IPS DF 6.9 (cell line): ENCODE data around the gene SNIP1.
"Not testable (repeated sequence)": the region's sequence is repeated elsewhere in the genome, so short reads cannot be mapped to it uniquely, and the experiment has no call there.

ENCODE experiments used
- DNase-seq: peaks from one replicate; pipeline ENCODE4 v3.0.0-alpha.2; 2013; ENCODE audit warnings: low read depth, low spot score
- H3K27ac ChIP-seq: one replicate; pipeline ENCODE4 v1.5.1; 2013; ENCODE audit warnings: low read length, control low read depth
- H3K27me3 ChIP-seq: 2 replicates; pipeline ENCODE4 v1.6.1; 2013; ENCODE audit warnings: mild to moderate bottlenecking, low read length; ENCODE audit not compliant: control insufficient read depth, insufficient read depth
- H3K36me3 ChIP-seq: 2 replicates; pipeline ENCODE4 v1.6.1; 2013; ENCODE audit warnings: low read length; ENCODE audit not compliant: control insufficient read depth, insufficient read depth
- H3K4me1 ChIP-seq: 2 replicates; pipeline ENCODE4 v1.6.1; 2013; ENCODE audit warnings: low read length; ENCODE audit not compliant: control insufficient read depth, insufficient read depth
- H3K4me3 ChIP-seq: 2 replicates; pipeline ENCODE4 v1.5.1; 2013; ENCODE audit warnings: mild to moderate bottlenecking, low read length
- H3K9me3 ChIP-seq: 2 replicates; pipeline ENCODE4 v1.6.1; 2013; ENCODE audit warnings: low read length, inconsistent platforms; ENCODE audit not compliant: control insufficient read depth, insufficient read depth
- WGBS: extraction: QIAGEN DNeasy Blood & Tissue Kit; methylation state at CpG from one replicate; pipeline ENCODE4 v1.1.7; 2013; ENCODE audit warnings: mixed read lengths, missing lambda C conversion rate; ENCODE audit not compliant: insufficient read length, insufficient coverage; 5-methylcytosine and 5-hydroxymethylcytosine counted together

Gene SNIP1

GRCh38 chr1:37533317-37534093 is 20.6 kb downstream of the SNIP1 start:
- Histone ChIP-seq H3K4me1 (no peaks in the 10 kb centered on the region), H3K9me3 (no peaks in the 10 kb centered on the region), H3K4me3 (no peak overlapping the region), H3K27me3 (no peaks in the 10 kb centered on the region), H3K27ac (no peak overlapping the region), H3K36me3 (peaks cover 9% of the 10 kb centered on the region; the same call in 1 of the 2 replicates)
- no CpG with 5 or more reads among the region's 4 CpGs for WGBS
- no peak for DNase-seq

DNA sequence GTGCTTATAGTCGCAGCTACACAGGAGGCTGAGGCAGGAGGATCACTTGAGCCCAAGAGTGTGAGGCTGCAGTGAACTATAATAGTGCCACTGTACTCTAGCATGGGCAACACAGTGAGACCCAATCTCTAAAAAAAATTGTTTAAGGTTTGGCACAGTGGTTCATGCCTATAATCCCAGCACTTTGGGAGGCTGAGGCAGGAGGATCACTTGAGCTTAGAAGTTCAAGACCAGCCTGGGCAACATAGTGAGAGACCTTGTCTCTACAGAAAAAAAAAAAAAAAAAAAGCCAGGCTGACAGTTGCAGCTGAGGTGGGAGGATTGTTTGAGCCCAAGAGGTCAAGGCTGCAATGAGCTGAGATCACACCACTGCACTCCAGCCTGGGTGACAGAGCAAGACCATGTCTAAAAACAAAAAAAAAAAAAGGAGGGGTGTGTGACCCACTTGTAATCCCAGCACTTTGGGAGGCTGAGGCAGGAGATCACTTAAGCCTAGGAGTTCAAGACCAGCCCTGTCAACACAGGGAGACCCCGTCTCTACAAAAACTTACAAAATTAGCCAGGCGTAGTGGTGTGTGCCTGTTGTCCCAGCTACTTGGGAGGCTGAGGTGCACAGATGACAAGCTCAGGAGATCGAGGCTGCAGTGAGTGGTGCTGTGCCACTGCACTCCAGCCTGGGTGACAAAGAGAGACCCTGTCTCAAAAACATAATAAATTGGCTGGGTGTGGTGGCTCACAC is 21.5 kb downstream of the SNIP1 start:
- H3K9me3 ChIP-seq, DNase-seq, H3K36me3 ChIP-seq, H3K27me3 ChIP-seq, H3K27ac ChIP-seq, H3K4me3 ChIP-seq, H3K4me1 ChIP-seq: not testable (repeated sequence)
- no CpG with 5 or more reads among the region's 4 CpGs for WGBS

DNA sequence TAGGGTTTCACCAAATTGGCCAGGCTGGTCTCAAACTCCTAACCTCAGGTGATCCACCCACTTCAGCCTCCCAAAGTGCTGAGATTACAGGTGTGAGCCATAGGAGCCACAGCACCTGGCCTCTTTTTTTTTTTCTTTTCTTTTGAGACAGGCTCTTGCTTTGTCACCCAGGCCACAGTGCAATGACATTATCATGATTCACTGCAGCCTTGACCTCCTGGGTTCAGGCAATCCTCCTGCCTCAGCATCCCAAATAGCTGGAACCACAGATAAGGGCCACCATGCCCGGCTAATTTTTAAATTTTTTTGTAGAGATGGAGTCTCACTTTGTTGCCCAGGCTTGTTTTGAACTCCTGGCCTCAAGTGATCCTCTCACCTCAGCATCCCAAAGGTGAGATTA is 24.2 kb downstream of the SNIP1 start:
- not testable (repeated sequence) for H3K9me3 ChIP-seq, H3K36me3 ChIP-seq, H3K4me3 ChIP-seq, H3K27ac ChIP-seq, H3K27me3 ChIP-seq, H3K4me1 ChIP-seq, DNase-seq
- WGBS, result no CpG with 5 or more reads among the region's 1 CpG

DNA sequence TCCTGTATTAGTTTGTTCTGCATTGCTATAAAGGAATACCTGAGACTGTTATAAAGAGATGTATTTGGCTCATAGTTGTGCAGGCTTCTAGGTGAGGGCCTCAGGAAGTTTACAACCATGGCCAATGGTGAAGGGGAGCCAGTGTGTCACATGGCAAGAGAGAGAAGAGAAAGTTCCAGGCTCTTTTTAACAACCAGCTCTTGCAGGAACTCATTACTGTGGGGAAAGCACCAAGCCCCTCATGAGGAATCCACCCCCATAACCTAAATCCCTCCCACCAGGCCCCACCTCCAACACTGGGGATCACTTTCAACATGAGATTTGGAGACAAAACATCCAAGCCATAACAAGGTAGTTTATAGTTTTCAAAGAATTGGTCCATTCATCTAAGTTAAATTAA is 34.5 kb downstream of the SNIP1 start:
- peaks cover 1% of the 10 kb centered on the region for H3K4me1 ChIP-seq
- H3K9me3 ChIP-seq, result no peaks in the 10 kb centered on the region
- no peak for DNase-seq
- H3K27me3 ChIP-seq, result no peaks in the 10 kb centered on the region
- H3K36me3 ChIP-seq, result no peaks in the 10 kb centered on the region
- H3K4me3 ChIP-seq, result no peak overlapping the region
- no peak overlapping the region for H3K27ac ChIP-seq

DNA sequence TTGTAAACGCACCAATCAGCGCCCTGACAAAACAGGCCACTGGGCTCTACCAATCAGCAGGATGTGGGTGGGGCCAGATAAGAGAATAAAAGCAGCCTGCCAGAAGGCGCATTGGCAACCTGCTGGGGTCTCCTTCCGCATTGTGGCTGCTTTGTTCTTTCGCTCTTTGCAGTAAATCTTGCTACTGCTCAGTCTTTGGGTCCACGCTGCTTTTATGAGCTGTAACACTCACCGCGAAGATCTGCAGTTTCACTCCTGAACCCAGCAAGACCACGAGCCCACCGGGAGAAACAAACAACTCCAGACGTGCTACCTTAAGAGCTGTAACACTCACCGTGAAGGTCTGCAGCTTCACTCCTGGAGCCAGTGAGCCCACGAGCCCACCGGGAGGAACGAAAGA is 35.2 kb downstream of the SNIP1 start:
- not testable (repeated sequence) for H3K4me1 ChIP-seq, DNase-seq, H3K27ac ChIP-seq, H3K4me3 ChIP-seq, H3K27me3 ChIP-seq, H3K36me3 ChIP-seq, H3K9me3 ChIP-seq
- no CpG with 5 or more reads among the region's 15 CpGs for WGBS

DNA sequence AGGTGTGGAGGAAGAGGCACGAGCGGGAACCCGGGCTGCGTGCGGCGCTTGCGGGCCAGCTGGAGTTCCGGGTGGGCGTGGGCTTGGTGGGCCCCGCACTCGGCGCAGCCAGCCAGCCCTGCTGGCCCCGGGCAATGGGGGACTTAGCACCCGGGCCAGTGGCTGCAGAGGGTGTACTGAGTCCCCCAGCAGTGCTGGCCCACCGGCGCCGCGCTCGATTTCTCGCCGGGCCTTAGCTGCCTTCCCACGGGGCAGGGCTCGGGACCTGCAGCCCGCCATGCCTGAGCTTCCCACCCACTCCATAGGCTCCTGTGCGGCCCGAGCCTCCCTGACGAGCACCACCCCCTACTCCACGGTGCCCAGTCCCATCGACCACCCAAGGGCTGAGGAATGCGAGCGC is 35.9 kb downstream of the SNIP1 start:
- H3K4me1 ChIP-seq, H3K9me3 ChIP-seq, DNase-seq, H3K4me3 ChIP-seq, H3K36me3 ChIP-seq, H3K27ac ChIP-seq, H3K27me3 ChIP-seq: not testable (repeated sequence)
- WGBS, result no CpG with 5 or more reads among the region's 31 CpGs

DNA sequence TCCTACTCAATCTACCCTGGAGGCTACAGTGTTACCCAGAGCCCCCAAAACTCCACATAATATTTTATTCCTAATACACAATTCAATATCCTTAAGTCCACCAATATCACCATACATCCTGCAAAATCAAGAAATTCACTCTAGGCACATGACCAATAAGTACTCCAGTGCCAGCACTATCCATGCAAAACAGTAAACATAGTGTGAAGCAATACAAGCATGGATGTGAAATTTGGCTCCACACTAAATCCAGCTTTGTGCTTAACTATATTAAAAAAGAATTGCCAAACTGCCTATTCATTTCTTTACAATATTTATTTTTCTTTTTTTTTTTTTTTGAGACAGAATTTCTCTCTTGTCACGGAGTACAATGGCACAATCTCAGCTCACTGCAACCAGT is 36.5 kb downstream of the SNIP1 start:
- no peak for DNase-seq
- no peaks in the 10 kb centered on the region for H3K9me3 ChIP-seq
- WGBS, result no CpG with 5 or more reads among the region's 1 CpG
- no peaks in the 10 kb centered on the region for H3K27me3 ChIP-seq
- H3K36me3 ChIP-seq, result no peaks in the 10 kb centered on the region
- no peak overlapping the region for H3K4me3 ChIP-seq
- H3K27ac ChIP-seq, result no peak overlapping the region
- peaks cover 1% of the 10 kb centered on the region for H3K4me1 ChIP-seq

- H3K27ac ChIP-seq, result no peak overlapping the region
Observed at GRCh38 chr1:37515185-37516034, 38.7 kb downstream of the SNIP1 start.

DNA sequence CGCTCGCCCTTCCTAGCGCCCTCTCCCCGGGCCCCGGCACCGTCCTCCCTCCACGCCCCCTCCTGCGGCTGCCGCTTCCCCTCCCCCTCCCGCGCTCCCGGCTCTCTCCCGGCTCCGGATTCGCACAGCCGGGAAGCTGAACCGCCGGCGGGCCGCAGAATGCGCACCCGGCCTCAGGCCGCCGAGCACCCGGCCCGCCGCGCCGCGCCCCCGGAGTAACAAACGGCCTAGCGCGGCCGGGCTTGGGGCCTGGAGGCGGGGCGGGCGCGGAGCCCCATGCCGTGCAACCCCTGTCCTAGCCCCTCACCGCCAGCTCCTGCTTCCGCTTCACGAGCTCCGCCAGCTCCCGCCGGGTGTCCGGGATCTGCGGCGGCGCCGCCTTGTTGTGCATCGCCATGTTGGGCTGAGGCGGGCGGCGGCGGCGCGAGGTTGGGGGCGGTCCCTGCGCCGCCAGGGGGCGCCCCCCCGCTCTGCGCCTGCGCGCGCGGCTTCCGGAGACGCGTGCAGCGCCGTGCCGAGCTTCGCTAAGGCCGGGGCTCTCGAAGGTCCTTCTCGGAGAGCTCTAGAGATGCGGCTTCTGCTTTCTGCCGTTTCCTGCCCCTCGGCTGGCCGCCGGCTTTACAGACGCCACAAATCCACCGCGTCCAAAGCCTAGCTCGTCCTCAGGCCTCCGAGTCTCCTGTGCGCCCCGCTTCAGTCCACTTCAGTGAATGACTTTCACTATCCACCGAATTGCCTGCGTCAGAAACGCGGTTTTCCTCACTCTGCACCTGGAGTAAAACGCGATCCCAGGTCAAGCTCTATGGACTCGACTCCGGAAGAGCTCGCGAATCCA is 39.5 kb downstream of the SNIP1 start, which contains the start of gene MEAF6:
MEAF6 (minus strand) TSS at position 417 of the 835 bp plus-strand sequence; CDS start at position 397, 20 bp downstream.
- H3K27ac ChIP-seq, result no peak within 1 kb of the TSS
- H3K27me3 ChIP-seq, result no peaks in the 10 kb centered on the region
- no peaks in the 10 kb centered on the region for H3K9me3 ChIP-seq
- no CpG with 5 or more reads among the region's 100 CpGs for WGBS
- peaks cover 1% of the 10 kb centered on the region for H3K4me1 ChIP-seq
- no peaks in the 10 kb centered on the region; the same call in 1 of the 2 replicates for H3K36me3 ChIP-seq
- DNase-seq, result peak; percentile 61
- H3K4me3 ChIP-seq, result peak within 1 kb of the TSS; percentile 85

More at GRCh38 chr1:37515185-37516034, 38.7 kb downstream of the SNIP1 start:
- no peaks in the 10 kb centered on the region; the same call in 1 of the 2 replicates for H3K36me3 ChIP-seq
- no CpG with 5 or more reads among the region's 18 CpGs for WGBS
- H3K27me3 ChIP-seq, result no peaks in the 10 kb centered on the region
- H3K9me3 ChIP-seq, result no peaks in the 10 kb centered on the region
- DNase-seq, result no peak
- peaks cover 1% of the 10 kb centered on the region for H3K4me1 ChIP-seq
- peak overlapping the region; percentile 40; the same call in 1 of the 2 replicates for H3K4me3 ChIP-seq
